Measurements from ENCODE around the gene WDTC1.

The WDTC1 gene

GRCh38 chr1:27356619-27357280 is 122.3 kb downstream of the WDTC1 start:
- DNase-seq, result no peak

GRCh38 chr1:27357281-27358037 is 123.0 kb downstream of the WDTC1 start:
- peak; percentile 58 for DNase-seq

All from fibroblast of skin of abdomen (primary cell).